ENCODE results near the gene GMDS.

Gene GMDS

DNA sequence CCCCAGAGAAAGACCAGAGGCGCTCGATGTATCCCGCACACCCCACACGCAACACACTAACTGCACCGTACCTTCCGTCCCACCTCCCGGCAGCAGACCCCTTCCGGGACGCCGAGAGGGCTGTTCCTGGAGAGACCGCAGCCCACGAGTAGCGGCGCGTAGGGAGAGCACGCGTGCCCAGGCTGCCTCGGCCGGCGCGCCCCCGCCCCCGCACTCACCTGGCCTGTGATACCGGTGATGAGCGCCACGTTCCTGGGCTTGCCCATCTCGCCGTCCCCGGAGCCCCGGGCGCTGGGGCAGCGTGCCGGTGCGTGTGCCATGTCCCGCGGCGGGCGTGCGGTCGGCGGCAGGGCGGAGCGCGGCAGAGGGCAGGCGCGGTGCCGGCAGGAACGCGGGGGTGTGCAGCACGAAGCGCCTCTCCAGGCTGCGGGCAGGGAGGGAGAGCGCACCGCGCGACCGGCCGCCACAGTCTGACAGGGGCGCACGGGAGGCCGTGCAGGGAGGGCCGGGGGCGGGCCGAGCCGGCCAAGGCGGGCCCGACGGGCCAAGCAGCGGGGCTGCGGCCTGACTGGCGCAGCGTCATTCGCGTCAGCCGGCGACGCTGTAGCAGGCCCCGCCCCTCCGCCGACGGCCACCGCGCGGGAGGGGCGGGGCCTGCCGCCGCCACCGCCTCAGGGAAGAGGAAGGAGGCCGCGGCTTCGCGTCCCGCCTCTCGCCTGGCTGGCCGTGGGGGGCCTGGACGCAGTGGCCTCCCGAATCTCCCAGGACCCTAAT lies at the start of gene GMDS:
Gene GMDS (minus strand): TSS at position 503 of the 774 bp plus-strand sequence.
- TF ChIP-seq, protein P1, sequence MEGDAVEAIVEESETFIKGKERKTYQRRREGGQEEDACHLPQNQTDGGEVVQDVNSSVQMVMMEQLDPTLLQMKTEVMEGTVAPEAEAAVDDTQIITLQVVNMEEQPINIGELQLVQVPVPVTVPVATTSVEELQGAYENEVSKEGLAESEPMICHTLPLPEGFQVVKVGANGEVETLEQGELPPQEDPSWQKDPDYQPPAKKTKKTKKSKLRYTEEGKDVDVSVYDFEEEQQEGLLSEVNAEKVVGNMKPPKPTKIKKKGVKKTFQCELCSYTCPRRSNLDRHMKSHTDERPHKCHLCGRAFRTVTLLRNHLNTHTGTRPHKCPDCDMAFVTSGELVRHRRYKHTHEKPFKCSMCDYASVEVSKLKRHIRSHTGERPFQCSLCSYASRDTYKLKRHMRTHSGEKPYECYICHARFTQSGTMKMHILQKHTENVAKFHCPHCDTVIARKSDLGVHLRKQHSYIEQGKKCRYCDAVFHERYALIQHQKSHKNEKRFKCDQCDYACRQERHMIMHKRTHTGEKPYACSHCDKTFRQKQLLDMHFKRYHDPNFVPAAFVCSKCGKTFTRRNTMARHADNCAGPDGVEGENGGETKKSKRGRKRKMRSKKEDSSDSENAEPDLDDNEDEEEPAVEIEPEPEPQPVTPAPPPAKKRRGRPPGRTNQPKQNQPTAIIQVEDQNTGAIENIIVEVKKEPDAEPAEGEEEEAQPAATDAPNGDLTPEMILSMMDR (IDR thresholded peaks at IDR 0.05; ENCODE audit: low read depth, low read length) = no peak
- no peak for TF ChIP-seq EZH2phosphoT487 (IDR thresholded peaks at IDR 0.05; ENCODE audit: low read depth)
- H3K9me3 ChIP-seq (ENCODE audit: insufficient read depth, low read length) = no peaks in the 10 kb centered on the region
- no peaks in the 10 kb centered on the region for H4K20me1 ChIP-seq (ENCODE audit: insufficient read depth, low read length)
- H3K9ac ChIP-seq (ENCODE audit: low read length) = peak within 1 kb of the TSS; percentile 97
- peaks cover 9% of the 10 kb centered on the region for H3K4me1 ChIP-seq (ENCODE audit: low read length)
- no peaks in the 10 kb centered on the region for H3K36me3 ChIP-seq (replicated peaks; ENCODE audit: low read depth, low read length)
- H3K27me3 ChIP-seq (ENCODE audit: low read depth, low read length) = no peaks in the 10 kb centered on the region
- H3K4me2 ChIP-seq (ENCODE audit: low read length) = peak within 1 kb of the TSS; percentile 96
- H2AFZ ChIP-seq (ENCODE audit: low read depth, low read length) = peak within 1 kb of the TSS; percentile 91; the same call in 1 of the 2 replicates
- peak within 1 kb of the TSS; percentile 100 for H3K4me3 ChIP-seq (ENCODE audit: low read length)
- H3K27ac ChIP-seq (ENCODE audit: low read length) = peak within 1 kb of the TSS; percentile 34; the same call in 1 of the 2 replicates
- H3K79me2 ChIP-seq (ENCODE audit: low read length) = peaks cover 17% of the 10 kb centered on the region; the same call in 1 of the 2 replicates

DNA sequence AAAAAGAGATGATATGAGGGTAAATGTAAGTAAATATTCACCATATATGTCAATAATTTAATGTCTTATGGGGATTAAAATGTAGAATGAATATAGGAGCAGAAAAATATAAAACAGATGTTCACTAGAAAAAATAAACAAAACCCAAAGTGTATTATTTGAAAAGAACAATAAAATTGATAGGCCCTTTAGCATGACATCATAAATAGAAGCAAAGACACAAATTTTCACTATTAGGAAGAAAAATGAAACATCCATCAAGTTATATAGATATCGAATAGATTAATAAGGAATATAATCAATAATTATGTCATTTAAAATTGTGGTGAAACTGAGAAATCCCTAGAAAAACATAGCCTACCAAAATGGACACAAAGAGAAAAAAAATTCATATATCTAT lies 40.1 kb upstream of the GMDS start:
- H3K4me1 ChIP-seq (ENCODE audit: low read length) = no peaks in the 10 kb centered on the region
- no peaks in the 10 kb centered on the region for H3K79me2 ChIP-seq (ENCODE audit: low read length)
- no peaks in the 10 kb centered on the region for H4K20me1 ChIP-seq (ENCODE audit: insufficient read depth, low read length)
- no peak overlapping the region for H3K27ac ChIP-seq (ENCODE audit: low read length)
- H3K9ac ChIP-seq (ENCODE audit: low read length) = no peak overlapping the region
- no peak overlapping the region for H2AFZ ChIP-seq (ENCODE audit: low read depth, low read length)
- H3K9me3 ChIP-seq (ENCODE audit: insufficient read depth, low read length) = no peaks in the 10 kb centered on the region
- H3K36me3 ChIP-seq (replicated peaks; ENCODE audit: low read depth, low read length) = peaks cover 4% of the 10 kb centered on the region
- H3K4me3 ChIP-seq (ENCODE audit: low read length) = no peak overlapping the region
- no peaks in the 10 kb centered on the region for H3K27me3 ChIP-seq (ENCODE audit: low read depth, low read length)
- no peak overlapping the region for H3K4me2 ChIP-seq (ENCODE audit: low read length)
- TF ChIP-seq EZH2phosphoT487 (IDR thresholded peaks at IDR 0.05; ENCODE audit: low read depth) = no peak
- TF ChIP-seq, protein P1 (IDR thresholded peaks at IDR 0.05; ENCODE audit: low read depth, low read length) = no peak

DNA sequence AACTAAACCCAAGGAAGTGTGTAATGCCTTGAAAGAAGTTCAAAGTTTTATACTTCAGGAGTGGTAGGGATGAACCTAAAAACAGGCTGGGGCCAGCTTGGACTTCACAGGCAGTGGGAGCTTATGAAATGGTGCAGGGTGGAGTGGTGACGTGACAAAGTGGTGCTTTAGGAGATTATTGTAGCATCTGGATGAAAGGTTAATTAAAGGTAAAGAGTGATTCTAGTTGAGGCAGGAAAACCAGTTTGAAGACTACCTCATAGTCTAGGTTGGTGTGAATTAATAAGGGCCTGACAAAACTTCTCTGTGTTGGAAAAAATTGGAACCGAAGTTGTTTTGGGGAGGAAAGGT lies 30.5 kb upstream of the GMDS start:
- Histone ChIP-seq H2AFZ (ENCODE audit: low read depth, low read length) (no peak overlapping the region), H3K9me3 (ENCODE audit: insufficient read depth, low read length) (0 out of 2 replicates have a peak, but pooled peaks cover 2% of the 10 kb centered on the region), H4K20me1 (ENCODE audit: insufficient read depth, low read length) (no peaks in the 10 kb centered on the region), H3K36me3 (replicated peaks; ENCODE audit: low read depth, low read length) (no peaks in the 10 kb centered on the region), H3K4me3 (ENCODE audit: low read length) (no peak overlapping the region), H3K79me2 (ENCODE audit: low read length) (no peaks in the 10 kb centered on the region), H3K27ac (ENCODE audit: low read length) (no peak overlapping the region), H3K9ac (ENCODE audit: low read length) (no peak overlapping the region), H3K27me3 (ENCODE audit: low read depth, low read length) (no peaks in the 10 kb centered on the region), H3K4me1 (ENCODE audit: low read length) (no peaks in the 10 kb centered on the region), H3K4me2 (ENCODE audit: low read length) (no peak overlapping the region)
- TF ChIP-seq EZH2phosphoT487 (IDR thresholded peaks at IDR 0.05; ENCODE audit: low read depth) = no peak
- TF ChIP-seq, protein P1 (IDR thresholded peaks at IDR 0.05; ENCODE audit: low read depth, low read length) = no peak

DNA sequence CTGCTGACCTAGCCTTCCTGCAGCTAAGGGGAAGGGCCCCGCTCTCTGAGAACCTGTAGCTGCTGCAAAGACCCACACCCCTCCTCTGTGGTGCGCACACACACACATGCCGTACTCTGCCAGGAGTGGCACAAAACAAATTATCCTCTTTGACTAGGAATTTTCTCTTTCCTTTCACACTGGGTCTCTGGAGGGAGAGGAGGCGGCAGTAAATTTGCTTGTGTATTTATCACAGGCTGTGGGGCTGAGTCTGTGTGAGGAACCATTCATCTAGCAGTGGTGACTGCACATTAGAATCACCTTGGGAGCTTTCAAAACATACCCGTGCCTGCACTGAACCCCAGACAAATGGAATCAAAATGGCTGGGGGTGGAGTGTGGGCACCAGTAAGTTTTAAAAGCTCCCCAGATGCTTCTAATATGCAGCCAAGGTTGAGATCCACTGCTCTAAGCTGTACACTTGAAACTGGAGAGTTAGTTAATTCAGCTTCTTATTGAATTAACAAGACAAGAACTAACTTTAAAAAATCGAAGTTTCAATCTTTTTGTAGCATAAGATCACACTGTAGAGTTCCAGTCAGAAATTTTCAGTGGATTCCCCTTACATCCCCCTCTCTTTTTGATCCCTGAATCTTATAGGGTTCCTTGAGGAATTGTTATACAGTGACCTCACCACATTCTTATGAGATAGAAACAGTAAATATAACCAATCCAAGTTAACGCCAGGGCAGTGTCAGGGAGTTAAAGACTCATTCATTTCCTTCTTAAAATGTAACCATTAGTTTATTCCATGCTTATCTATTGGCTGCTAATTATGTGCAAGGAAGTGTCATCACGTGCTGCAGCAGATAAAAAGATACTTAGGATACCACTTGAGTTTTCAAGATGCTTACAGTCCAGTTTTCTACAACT lies 29.8 kb upstream of the GMDS start:
- Histone ChIP-seq H3K27me3 (ENCODE audit: low read depth, low read length) (no peaks in the 10 kb centered on the region), H3K9ac (ENCODE audit: low read length) (no peak overlapping the region), H3K36me3 (replicated peaks; ENCODE audit: low read depth, low read length) (no peaks in the 10 kb centered on the region), H3K9me3 (ENCODE audit: insufficient read depth, low read length) (0 out of 2 replicates have a peak, but pooled peaks cover 2% of the 10 kb centered on the region), H4K20me1 (ENCODE audit: insufficient read depth, low read length) (no peaks in the 10 kb centered on the region), H3K4me2 (ENCODE audit: low read length) (no peak overlapping the region), H3K27ac (ENCODE audit: low read length) (no peak overlapping the region), H3K4me3 (ENCODE audit: low read length) (no peak overlapping the region), H3K4me1 (ENCODE audit: low read length) (no peaks in the 10 kb centered on the region), H3K79me2 (ENCODE audit: low read length) (no peaks in the 10 kb centered on the region), H2AFZ (ENCODE audit: low read depth, low read length) (no peak overlapping the region)
- no peak for TF ChIP-seq EZH2phosphoT487 (IDR thresholded peaks at IDR 0.05; ENCODE audit: low read depth)
- TF ChIP-seq, protein P1 (IDR thresholded peaks at IDR 0.05; ENCODE audit: low read depth, low read length) = no peak

Data from OCI-LY3 (cell line).